ENCODE results near the gene MTHFSD. TPM values are rescaled to one million over a fixed set of nuclear protein-coding genes. Genes with fewer than 3 reads are reported as not detected.

The MTHFSD gene
- total and polyA plus RNA-seq, 3 experiments from 2014 or later: 21.9 to 25.0 (median 23.0) TPM

DNA sequence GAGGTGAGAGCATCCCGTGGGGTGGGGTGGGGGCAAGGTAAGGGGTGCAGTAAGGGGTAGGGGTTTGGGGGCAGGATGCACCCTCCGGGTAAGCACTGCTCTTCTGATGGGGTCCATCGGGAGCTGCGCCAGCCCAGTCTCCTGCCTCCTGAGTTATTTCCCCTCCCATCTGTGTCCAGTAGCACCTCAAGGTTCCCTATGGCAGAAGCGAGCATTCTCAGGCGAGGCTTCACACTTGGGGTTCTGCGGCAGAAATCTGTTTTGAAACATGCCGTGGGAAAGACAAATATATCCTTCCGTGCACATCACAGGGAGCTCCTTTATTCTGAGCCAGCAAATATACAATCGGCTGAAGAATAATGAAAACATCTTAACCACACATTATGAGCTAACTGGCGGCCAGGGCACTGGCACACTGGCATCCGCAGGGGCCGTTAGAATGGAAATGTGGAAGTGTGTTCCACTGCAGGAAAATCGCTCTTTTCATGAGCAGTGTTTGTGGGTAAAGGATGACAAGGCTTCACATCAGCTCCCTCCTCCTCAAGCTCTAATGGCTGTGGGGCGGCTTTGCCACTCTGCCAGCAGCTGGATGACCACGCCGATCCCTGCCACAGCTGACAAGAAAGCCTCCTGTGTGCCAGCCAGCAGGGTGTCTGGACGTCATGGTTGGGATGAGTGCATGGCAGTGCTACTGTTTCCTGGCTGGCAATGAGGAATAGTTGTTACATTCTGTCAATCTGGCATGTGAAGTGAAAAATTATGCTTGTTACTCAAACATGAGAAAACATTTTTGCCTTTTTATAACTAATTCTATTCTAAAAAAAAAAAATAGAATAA, 20.0 kb downstream of the MTHFSD start:
- CTCF ChIA-PET: no interaction called here

DNA sequence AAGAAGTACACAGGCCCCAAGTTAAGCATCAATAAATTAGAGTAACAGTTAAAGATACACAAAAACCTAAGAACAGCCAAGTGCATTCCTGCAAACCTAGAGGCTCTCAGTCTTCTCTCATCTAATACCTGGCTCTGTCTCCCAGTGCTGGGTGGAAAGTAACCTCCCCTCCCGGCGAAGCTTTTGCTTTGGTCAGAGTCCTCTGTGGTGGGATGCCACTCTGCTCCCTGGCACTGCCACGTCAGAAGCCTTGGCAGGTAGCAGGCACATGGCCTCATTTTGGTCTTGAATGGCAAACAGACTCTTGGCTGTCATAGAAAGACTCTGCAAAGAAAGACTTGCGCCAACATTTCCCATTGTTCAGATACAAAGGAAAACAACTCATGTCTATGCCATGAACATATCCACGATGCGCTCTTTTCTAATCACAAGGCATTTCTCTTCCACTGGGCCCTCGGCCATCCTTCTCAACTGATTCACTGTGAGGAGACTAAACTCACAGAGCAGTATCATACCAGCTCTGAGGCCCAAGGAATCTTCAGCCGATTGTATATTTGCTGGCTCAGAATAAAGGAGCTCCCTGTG, 21.2 kb downstream of the MTHFSD start:
- peak in 1 of 5 donors; percentile 3 for DNase-seq
- Histone ChIP-seq H3K4me1 (ENCODE audit: insufficient read depth, low read length) (no peaks in the 10 kb centered on the region), H3K9me3 (ENCODE audit: low read length) (no peaks in the 10 kb centered on the region), H3K36me3 (ENCODE audit: insufficient read depth, low read length) (no peaks in the 10 kb centered on the region), H3K4me3 (ENCODE audit: low read length) (no peak overlapping the region), H3K27me3 (ENCODE audit: insufficient read depth, low read length, poor library complexity, severe bottlenecking) (no peaks in the 10 kb centered on the region), H3K27ac (ENCODE audit: low read depth, low read length) (no peak overlapping the region)
- Mint-ChIP-seq H3K9me3 (no peaks in the 10 kb centered on the region), H3K27me3 (no peaks in the 10 kb centered on the region), H3K4me3 (no peak overlapping the region), H3K27ac (no peak overlapping the region), H3K4me1 (no peaks in the 10 kb centered on the region), H3K36me3 (peaks cover 3 to 68% (median 13%) of the 10 kb centered on the region in 3 donors)
- ChIA-PET CTCF (no interaction called here), POLR2A (no interaction called here)

More for the DNA sequence above, 20.0 kb downstream of the MTHFSD start:
- Mint-ChIP-seq H3K4me1 (no peaks in the 10 kb centered on the region), H3K27me3 (no peaks in the 10 kb centered on the region), H3K27ac (no peak overlapping the region), H3K36me3 (peaks cover under 1 to 75% (median 22%) of the 10 kb centered on the region in 3 donors), H3K9me3 (no peaks in the 10 kb centered on the region), H3K4me3 (no peak overlapping the region)
- no peaks in the 10 kb centered on the region for H3K4me1 ChIP-seq (ENCODE audit: insufficient read depth, low read length)
- no peaks in the 10 kb centered on the region for H3K9me3 ChIP-seq (ENCODE audit: low read length)
- no peaks in the 10 kb centered on the region for H3K27me3 ChIP-seq (ENCODE audit: insufficient read depth, low read length, poor library complexity, severe bottlenecking)
- POLR2A ChIA-PET: no interaction called here
- DNase-seq: peak in 1 of 5 donors; percentile 10
- peaks cover 7% of the 10 kb centered on the region for H3K36me3 ChIP-seq (ENCODE audit: insufficient read depth, low read length)
- H3K27ac ChIP-seq (ENCODE audit: low read depth, low read length): no peak overlapping the region
- H3K4me3 ChIP-seq (ENCODE audit: low read length): no peak overlapping the region

DNA sequence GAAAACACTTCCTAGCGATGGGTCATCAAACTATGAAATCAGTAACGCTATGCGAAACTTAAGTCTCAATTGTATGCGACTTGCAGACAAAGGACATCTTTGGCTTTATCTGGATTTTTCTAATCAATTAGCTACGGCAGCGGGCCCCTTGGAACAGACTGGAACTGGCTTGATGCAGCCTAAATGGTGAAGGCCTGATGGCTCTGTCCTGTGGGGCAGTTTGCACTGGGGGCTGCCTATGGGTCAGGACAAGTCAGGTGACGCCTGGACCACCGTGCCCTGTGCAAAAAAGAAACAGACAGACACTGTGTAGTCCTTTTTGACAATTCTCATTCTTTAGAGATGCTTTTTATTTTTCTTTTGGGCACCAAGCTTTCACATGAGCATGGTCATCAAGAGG, 22.0 kb downstream of the MTHFSD start:
- CTCF ChIA-PET: no interaction called here
- Histone ChIP-seq H3K4me1 (ENCODE audit: insufficient read depth, low read length) (no peaks in the 10 kb centered on the region), H3K27ac (ENCODE audit: low read depth, low read length) (no peak overlapping the region), H3K36me3 (ENCODE audit: insufficient read depth, low read length) (no peaks in the 10 kb centered on the region), H3K27me3 (ENCODE audit: insufficient read depth, low read length, poor library complexity, severe bottlenecking) (no peaks in the 10 kb centered on the region), H3K4me3 (ENCODE audit: low read length) (no peak overlapping the region), H3K9me3 (ENCODE audit: low read length) (no peaks in the 10 kb centered on the region)
- no peaks in the 10 kb centered on the region for H3K4me1 Mint-ChIP-seq
- no peak overlapping the region for H3K27ac Mint-ChIP-seq
- H3K4me3 Mint-ChIP-seq: no peak overlapping the region
- H3K9me3 Mint-ChIP-seq: no peaks in the 10 kb centered on the region
- peaks cover 3 to 61% (median 9%) of the 10 kb centered on the region in 3 donors for H3K36me3 Mint-ChIP-seq
- peak in 1 of 5 donors; percentile 23 for DNase-seq
- H3K27me3 Mint-ChIP-seq: no peaks in the 10 kb centered on the region
- POLR2A ChIA-PET: no interaction called here

DNA sequence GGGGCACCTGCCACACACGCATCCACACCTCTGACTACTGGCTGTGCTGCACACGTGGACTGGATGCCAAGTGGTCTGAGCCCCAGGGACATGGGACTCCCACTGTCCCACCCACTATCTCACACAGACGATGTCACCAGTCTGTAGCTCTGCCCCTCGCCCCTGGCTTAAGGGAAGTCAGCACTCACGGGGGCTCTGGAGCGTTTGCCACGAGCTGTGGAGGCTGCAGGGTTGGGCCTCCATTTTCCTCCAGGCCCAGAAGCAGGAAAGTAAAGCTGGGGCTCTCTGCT, 22.6 kb downstream of the MTHFSD start:
- Histone ChIP-seq H3K36me3 (ENCODE audit: insufficient read depth, low read length) (no peaks in the 10 kb centered on the region), H3K4me3 (ENCODE audit: low read length) (no peak overlapping the region), H3K4me1 (ENCODE audit: insufficient read depth, low read length) (no peaks in the 10 kb centered on the region), H3K27me3 (ENCODE audit: insufficient read depth, low read length, poor library complexity, severe bottlenecking) (no peaks in the 10 kb centered on the region), H3K9me3 (ENCODE audit: low read length) (no peaks in the 10 kb centered on the region), H3K27ac (ENCODE audit: low read depth, low read length) (no peak overlapping the region)
- POLR2A ChIA-PET: no interaction called here
- H3K4me1 Mint-ChIP-seq: no peaks in the 10 kb centered on the region
- CTCF ChIA-PET: no interaction called here
- peaks cover 0 to 3% (median 0%) of the 10 kb centered on the region in 5 donors for H3K9me3 Mint-ChIP-seq
- H3K27me3 Mint-ChIP-seq: no peaks in the 10 kb centered on the region
- H3K4me3 Mint-ChIP-seq: no peak overlapping the region
- peak in 1 of 5 donors; percentile 26 for DNase-seq
- peaks cover 3 to 56% (median 9%) of the 10 kb centered on the region in 3 donors for H3K36me3 Mint-ChIP-seq
- H3K27ac Mint-ChIP-seq: no peak overlapping the region

DNA sequence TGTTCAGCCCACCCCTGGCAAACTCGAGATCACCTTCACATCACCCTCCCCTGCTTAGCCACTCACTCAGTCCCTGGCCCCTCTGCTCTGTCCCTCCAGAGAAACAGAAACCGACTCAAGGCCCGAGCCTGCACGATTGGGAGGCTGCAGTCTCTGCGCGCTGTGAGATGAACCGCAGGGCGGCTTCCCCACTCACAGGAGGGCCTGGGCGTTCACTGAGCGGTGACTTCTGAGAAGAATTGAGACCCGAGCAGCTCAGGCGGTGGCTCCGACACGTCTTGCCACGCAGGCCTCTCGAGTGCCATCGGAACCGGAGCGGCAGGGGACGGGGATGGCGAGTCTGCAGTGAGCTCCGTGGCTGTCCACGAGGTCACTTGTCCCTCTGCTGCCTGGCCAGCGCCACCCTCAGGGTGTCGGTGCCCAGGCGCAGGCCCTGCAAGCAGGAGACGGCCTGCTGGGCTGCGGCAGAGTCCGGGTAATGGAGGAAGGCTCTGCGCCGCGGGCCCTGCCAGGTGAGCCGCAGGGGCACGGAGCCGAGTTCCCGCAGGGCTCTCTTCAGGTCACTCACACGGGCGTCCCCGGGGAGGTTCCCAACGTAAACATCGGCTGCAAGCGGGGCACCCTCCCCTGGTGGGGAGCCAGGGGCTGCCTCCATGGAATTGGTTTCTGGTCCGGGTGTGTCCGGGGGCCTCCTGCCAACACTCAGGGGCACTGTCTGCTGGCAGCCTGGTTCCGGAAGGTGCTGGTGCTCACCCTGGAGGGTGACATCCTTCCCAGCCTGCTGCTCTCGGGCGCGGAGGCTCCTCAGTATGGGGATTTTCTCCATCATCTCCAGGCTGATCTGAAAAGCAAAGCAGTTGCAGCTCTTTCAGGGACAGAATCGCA, 23.2 kb downstream of the MTHFSD start:
- Histone ChIP-seq H3K27ac (ENCODE audit: low read depth, low read length) (no peak overlapping the region), H3K9me3 (ENCODE audit: low read length) (no peaks in the 10 kb centered on the region), H3K36me3 (ENCODE audit: insufficient read depth, low read length) (no peaks in the 10 kb centered on the region), H3K4me3 (ENCODE audit: low read length) (no peak overlapping the region), H3K4me1 (ENCODE audit: insufficient read depth, low read length) (no peaks in the 10 kb centered on the region), H3K27me3 (ENCODE audit: insufficient read depth, low read length, poor library complexity, severe bottlenecking) (no peaks in the 10 kb centered on the region)
- ChIA-PET CTCF (no interaction called here), POLR2A (no interaction called here)
- no peak overlapping the region for H3K27ac Mint-ChIP-seq
- peaks cover 3 to 51% (median 6%) of the 10 kb centered on the region in 3 donors for H3K36me3 Mint-ChIP-seq
- H3K4me3 Mint-ChIP-seq: no peak overlapping the region
- H3K27me3 Mint-ChIP-seq: no peaks in the 10 kb centered on the region
- peaks cover 0 to 4% (median 0%) of the 10 kb centered on the region in 5 donors for H3K9me3 Mint-ChIP-seq
- DNase-seq: peak in 1 of 5 donors; percentile 43
- H3K4me1 Mint-ChIP-seq: no peaks in the 10 kb centered on the region

DNA sequence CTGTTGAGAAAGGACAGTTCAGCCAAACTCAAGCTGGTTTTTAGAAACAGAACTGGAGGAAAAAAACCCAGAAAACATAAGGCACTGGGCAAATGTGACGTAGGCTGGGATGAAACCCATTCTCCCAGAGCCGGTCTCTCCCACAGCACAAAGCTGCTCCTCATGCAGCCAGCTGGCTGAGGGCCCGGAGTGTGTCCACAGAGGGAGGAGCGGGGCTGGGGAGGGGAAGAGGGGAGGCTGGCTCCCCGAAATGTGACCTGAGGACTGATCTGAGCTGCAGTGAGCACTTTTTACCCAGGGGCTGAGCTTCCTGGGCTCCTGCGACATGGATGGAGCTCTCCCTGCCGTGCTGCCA, 23.9 kb downstream of the MTHFSD start:
- DNase-seq: peak in 1 of 5 donors; percentile 1
- H3K4me3 ChIP-seq (ENCODE audit: low read length): no peak overlapping the region
- no peaks in the 10 kb centered on the region for H3K36me3 ChIP-seq (ENCODE audit: insufficient read depth, low read length)
- H3K36me3 Mint-ChIP-seq: peaks cover 3 to 44% (median 6%) of the 10 kb centered on the region in 3 donors
- H3K9me3 ChIP-seq (ENCODE audit: low read length): no peaks in the 10 kb centered on the region
- no peak overlapping the region for H3K4me3 Mint-ChIP-seq
- no peaks in the 10 kb centered on the region for H3K4me1 Mint-ChIP-seq
- H3K27ac ChIP-seq (ENCODE audit: low read depth, low read length): no peak overlapping the region
- CTCF ChIA-PET: no interaction called here
- POLR2A ChIA-PET: no interaction called here
- H3K27ac Mint-ChIP-seq: no peak overlapping the region
- no peaks in the 10 kb centered on the region for H3K27me3 ChIP-seq (ENCODE audit: insufficient read depth, low read length, poor library complexity, severe bottlenecking)
- no peaks in the 10 kb centered on the region for H3K4me1 ChIP-seq (ENCODE audit: insufficient read depth, low read length)
- H3K27me3 Mint-ChIP-seq: no peaks in the 10 kb centered on the region
- peaks cover 0 to 6% (median 4%) of the 10 kb centered on the region in 5 donors for H3K9me3 Mint-ChIP-seq

DNA sequence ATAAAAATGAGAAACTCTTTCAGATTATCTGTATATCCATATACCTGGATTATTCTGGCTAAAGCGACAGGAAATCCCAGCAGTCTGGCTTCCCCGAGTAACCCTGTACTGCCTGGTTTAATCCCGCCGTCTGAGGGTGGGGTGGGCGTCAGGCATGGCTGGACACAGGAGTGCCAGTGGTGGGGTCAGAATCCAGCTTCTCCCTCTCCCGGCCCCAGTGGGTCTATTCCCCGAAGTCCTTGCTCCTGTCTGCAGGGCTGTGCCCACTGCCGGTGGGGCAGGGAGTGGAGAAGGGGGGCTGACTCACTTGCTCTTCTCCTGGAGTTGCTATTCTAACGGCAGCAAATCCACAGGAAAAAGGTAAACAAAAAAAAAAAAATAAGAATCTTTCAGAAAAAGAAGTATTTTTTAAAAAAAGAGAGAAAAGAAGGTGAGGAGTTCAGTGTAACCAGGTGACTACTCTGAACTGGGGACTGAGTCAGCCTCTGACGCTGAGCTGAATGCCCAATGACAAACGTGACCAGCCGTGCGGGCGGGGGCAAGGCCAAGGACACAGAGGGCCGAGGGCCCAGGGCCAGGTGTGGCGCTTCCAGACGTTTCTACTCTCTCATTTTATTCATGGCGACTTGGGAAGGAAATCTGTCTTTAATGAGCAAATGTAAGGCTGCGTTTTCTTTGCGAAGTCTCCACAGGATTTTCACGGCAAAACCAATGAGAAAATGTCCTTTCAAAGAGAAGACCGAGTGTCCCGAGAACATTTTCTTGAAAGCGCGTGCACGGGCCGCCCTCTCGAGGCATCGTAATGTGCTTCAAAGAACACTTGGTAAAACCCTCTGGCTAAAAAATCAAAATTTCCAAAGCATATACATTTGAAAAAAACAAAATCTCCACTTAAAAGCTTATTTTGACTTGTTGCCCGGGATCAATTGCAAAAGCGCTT, 24.5 kb downstream of the MTHFSD start:
- Mint-ChIP-seq H3K9me3 (peaks cover 3 to 9% (median 4%) of the 10 kb centered on the region in 5 donors), H3K4me3 (no peak overlapping the region), H3K27me3 (no peaks in the 10 kb centered on the region), H3K27ac (no peak overlapping the region), H3K36me3 (peaks cover 3 to 39% (median 6%) of the 10 kb centered on the region in 3 donors), H3K4me1 (no peaks in the 10 kb centered on the region)
- peak in 1 of 5 donors; percentile 29 for DNase-seq
- CTCF ChIA-PET: no interaction called here
- H3K4me1 ChIP-seq (ENCODE audit: insufficient read depth, low read length): no peaks in the 10 kb centered on the region
- no peak overlapping the region for H3K27ac ChIP-seq (ENCODE audit: low read depth, low read length)
- POLR2A ChIA-PET: no interaction called here
- no peaks in the 10 kb centered on the region for H3K36me3 ChIP-seq (ENCODE audit: insufficient read depth, low read length)
- H3K27me3 ChIP-seq (ENCODE audit: insufficient read depth, low read length, poor library complexity, severe bottlenecking): no peaks in the 10 kb centered on the region
- H3K4me3 ChIP-seq (ENCODE audit: low read length): no peak overlapping the region
- H3K9me3 ChIP-seq (ENCODE audit: low read length): no peaks in the 10 kb centered on the region
